SJSA1 (cell line): ENCODE results near the gene LCORL. TPM values are rescaled to one million over a fixed set of nuclear protein-coding genes. Genes with fewer than 3 reads are reported as not detected.

ENCODE experiments used
- DNase-seq, 2 experiments: peaks; one replicate each; pipeline ENCODE4 v3.0.0-alpha.2; 2015 to 2020; ENCODE audit warnings: low spot score in 2 of 2, low read depth in 1 of 2
- H3K27ac ChIP-seq: fragments of 250-450 bp; sonication (Bioruptor Pico); 2 replicates; pipeline ENCODE4 v1.5.1; 2020; ENCODE audit warnings: mild to moderate bottlenecking, moderate library complexity
- H3K27me3 ChIP-seq: fragments of 250-450 bp; sonication (Bioruptor Pico); replicated peaks from 2 replicates; pipeline ENCODE4 v1.5.1; 2020; ENCODE audit warnings: mild to moderate bottlenecking, moderate library complexity
- H3K36me3 ChIP-seq: fragments of 250-450 bp; sonication (Bioruptor Pico); 2 replicates; pipeline ENCODE4 v1.5.1; 2020; ENCODE audit warnings: mild to moderate bottlenecking
- H3K4me1 ChIP-seq: fragments of 250-450 bp; sonication (Bioruptor Pico); replicated peaks from 2 replicates; pipeline ENCODE4 v1.6.1; 2021; ENCODE audit warnings: mild to moderate bottlenecking
- H3K4me3 ChIP-seq: fragments of 250-450 bp; sonication (Bioruptor Pico); 2 replicates; pipeline ENCODE4 v1.5.1; 2020; ENCODE audit warnings: mild to moderate bottlenecking
- H3K9me3 ChIP-seq: fragments of 250-450 bp; sonication (Bioruptor Pico); replicated peaks from 2 replicates; pipeline ENCODE4 v1.5.1; 2020; ENCODE audit warnings: mild to moderate bottlenecking
- total RNA-seq: library from RNA; depleted of rRNA; stranded (reverse); fragments of >200 nt; shearing (Covaris generic); gene quantifications from 2 replicates; pipeline ENCODE4 v1.2.3, GENCODE V29; 2014

LCORL gene
- total RNA-seq, 1 experiment from 2014 or later, result 94.0 TPM

- no peaks in the 10 kb centered on the region for H3K4me1 ChIP-seq
- H3K4me3 ChIP-seq, result no peak overlapping the region
- no peak for DNase-seq
- H3K36me3 ChIP-seq, result peaks cover 48% of the 10 kb centered on the region
- no peak overlapping the region for H3K27ac ChIP-seq
- no peaks in the 10 kb centered on the region for H3K9me3 ChIP-seq
- H3K27me3 ChIP-seq, result no peaks in the 10 kb centered on the region
Measured at GRCh38 chr4:17823871-17824669, 197.5 kb downstream of the LCORL start.

- no peaks in the 10 kb centered on the region for H3K4me1 ChIP-seq
- H3K36me3 ChIP-seq, result peaks cover 38% of the 10 kb centered on the region
- no peak for DNase-seq
- H3K4me3 ChIP-seq, result no peak overlapping the region
- no peak overlapping the region for H3K27ac ChIP-seq
- no peaks in the 10 kb centered on the region for H3K9me3 ChIP-seq
- no peaks in the 10 kb centered on the region for H3K27me3 ChIP-seq
Measured at GRCh38 chr4:17817027-17817426, 204.5 kb downstream of the LCORL start.

- H3K4me1 ChIP-seq, result no peaks in the 10 kb centered on the region
- H3K4me3 ChIP-seq, result no peak overlapping the region
- DNase-seq, result no peak
- no peak overlapping the region for H3K27ac ChIP-seq
- H3K36me3 ChIP-seq, result peaks cover 39% of the 10 kb centered on the region
- no peaks in the 10 kb centered on the region for H3K27me3 ChIP-seq
- H3K9me3 ChIP-seq, result no peaks in the 10 kb centered on the region
Measured at GRCh38 chr4:17816142-17816541, 205.4 kb downstream of the LCORL start.

GRCh38 chr4:17814140-17814539, 207.4 kb downstream of the LCORL start:
- Histone ChIP-seq H3K36me3 (peaks cover 44% of the 10 kb centered on the region), H3K4me1 (no peaks in the 10 kb centered on the region), H3K4me3 (no peak overlapping the region), H3K9me3 (no peaks in the 10 kb centered on the region), H3K27ac (peak overlapping the region; percentile 26; the same call in 1 of the 2 replicates), H3K27me3 (no peaks in the 10 kb centered on the region)
- peak in 1 of 2 experiments; percentile 41 for DNase-seq

GRCh38 chr4:17812801-17813200, 208.8 kb downstream of the LCORL start:
- Histone ChIP-seq H3K9me3 (no peaks in the 10 kb centered on the region), H3K4me3 (peak overlapping the region; percentile 80), H3K27me3 (no peaks in the 10 kb centered on the region), H3K27ac (no peak overlapping the region), H3K4me1 (peaks cover 2% of the 10 kb centered on the region), H3K36me3 (peaks cover 37% of the 10 kb centered on the region)
- DNase-seq, result no peak

- 0 out of 2 replicates have a peak overlapping the region, but pooled peaks have one; percentile 91 for H3K27ac ChIP-seq
- H3K36me3 ChIP-seq, result peaks cover 32% of the 10 kb centered on the region
- no peaks in the 10 kb centered on the region for H3K9me3 ChIP-seq
- peak overlapping the region; percentile 80 for H3K4me3 ChIP-seq
- H3K4me1 ChIP-seq, result peaks cover 5% of the 10 kb centered on the region
- DNase-seq, result no peak
- no peaks in the 10 kb centered on the region for H3K27me3 ChIP-seq
Measured at GRCh38 chr4:17812125-17812524, 209.4 kb downstream of the LCORL start.

GRCh38 chr4:17811078-17811603, 210.4 kb downstream of the LCORL start:
- Histone ChIP-seq H3K27ac (peak overlapping the region; percentile 91), H3K9me3 (no peaks in the 10 kb centered on the region), H3K36me3 (peaks cover 22% of the 10 kb centered on the region), H3K4me1 (peaks cover 5% of the 10 kb centered on the region), H3K27me3 (no peaks in the 10 kb centered on the region), H3K4me3 (peak overlapping the region; percentile 80)
- no peak for DNase-seq

- DNase-seq, result peak; percentile 95 to 96
- H3K27me3 ChIP-seq, result no peaks in the 10 kb centered on the region
- peaks cover 5% of the 10 kb centered on the region for H3K4me1 ChIP-seq
- H3K36me3 ChIP-seq, result peaks cover 21% of the 10 kb centered on the region
- peak within 1 kb of the TSS; percentile 91 for H3K27ac ChIP-seq
- H3K4me3 ChIP-seq, result peak within 1 kb of the TSS; percentile 80
- H3K9me3 ChIP-seq, result no peaks in the 10 kb centered on the region
Measured at GRCh38 chr4:17810260-17811077, 211.1 kb downstream of the LCORL start, which contains the start of the genes DCAF16 and NCAPG. Gene DCAF16, minus strand, starts transcription at chr4:17810757. Its CDS starts 6,616 bp downstream, at chr4:17804141. Gene NCAPG, plus strand, starts transcription at chr4:17810979. Its CDS starts 99 bp downstream, at chr4:17811078.

- Histone ChIP-seq H3K9me3 (no peaks in the 10 kb centered on the region), H3K36me3 (peaks cover 17% of the 10 kb centered on the region), H3K4me1 (peaks cover 5% of the 10 kb centered on the region), H3K27ac (peak overlapping the region; percentile 87; the same call in 1 of the 2 replicates), H3K27me3 (no peaks in the 10 kb centered on the region), H3K4me3 (peak overlapping the region; percentile 80)
- DNase-seq, result no peak
Measured at GRCh38 chr4:17809667-17810066, 211.9 kb downstream of the LCORL start.

- H3K36me3 ChIP-seq, result peaks cover 30% of the 10 kb centered on the region
- H3K4me1 ChIP-seq, result peaks cover 5% of the 10 kb centered on the region
- H3K27ac ChIP-seq, result no peak overlapping the region
- no peaks in the 10 kb centered on the region for H3K27me3 ChIP-seq
- no peaks in the 10 kb centered on the region for H3K9me3 ChIP-seq
- DNase-seq, result peak in 1 of 2 experiments; percentile 34
- H3K4me3 ChIP-seq, result peak overlapping the region; percentile 26
Measured at GRCh38 chr4:17807446-17807845, 214.1 kb downstream of the LCORL start.

GRCh38 chr4:17805580-17806155, 215.9 kb downstream of the LCORL start:
- DNase-seq, result no peak
- H3K27ac ChIP-seq, result no peak overlapping the region
- H3K36me3 ChIP-seq, result peaks cover 23% of the 10 kb centered on the region
- H3K4me3 ChIP-seq, result no peak overlapping the region
- H3K27me3 ChIP-seq, result no peaks in the 10 kb centered on the region
- H3K4me1 ChIP-seq, result peaks cover 5% of the 10 kb centered on the region
- H3K9me3 ChIP-seq, result no peaks in the 10 kb centered on the region

GRCh38 chr4:17797808-17798207, 223.7 kb downstream of the LCORL start:
- Histone ChIP-seq H3K27me3 (no peaks in the 10 kb centered on the region), H3K4me3 (no peak overlapping the region), H3K4me1 (no peaks in the 10 kb centered on the region), H3K27ac (no peak overlapping the region), H3K36me3 (0 out of 2 replicates have a peak, but pooled peaks cover 3% of the 10 kb centered on the region), H3K9me3 (no peaks in the 10 kb centered on the region)
- DNase-seq, result no peak

- no peaks in the 10 kb centered on the region for H3K27me3 ChIP-seq
- no peak for DNase-seq
Measured at GRCh38 chr4:17794730-17795129, 226.8 kb downstream of the LCORL start.

More at GRCh38 chr4:17794730-17795129, 226.8 kb downstream of the LCORL start:
- no peak overlapping the region for H3K27ac ChIP-seq
- H3K4me3 ChIP-seq, result no peak overlapping the region
- no peaks in the 10 kb centered on the region for H3K36me3 ChIP-seq
- H3K4me1 ChIP-seq, result no peaks in the 10 kb centered on the region
- no peaks in the 10 kb centered on the region for H3K9me3 ChIP-seq
